T-helper 2 cell treated with Interferon-gamma antibody and Interleukin-4, amounts not matched to agents 5 μg/mL and 100 μg/mL, for 36 hours (primary cell): ENCODE data around the gene NCAPG2.
A peak's percentile ranks its signal among the peaks of the same experiment; 100 is the strongest.

Source experiments
- DNase-seq: peaks from one replicate; pipeline ENCODE4 v3.0.0; 2021; ENCODE audit warnings: low spot score
- H3K27ac Mint-ChIP-seq: one replicate; pipeline ENCODE4 v1.8.0; 2021; ENCODE audit warnings: mild to moderate bottlenecking, mixed read lengths
- H3K27me3 Mint-ChIP-seq: one replicate; pipeline ENCODE4 v1.8.0; 2021; ENCODE audit warnings: low read depth, mixed read lengths
- H3K36me3 Mint-ChIP-seq: one replicate; pipeline ENCODE4 v1.8.0; 2021; ENCODE audit warnings: low read depth, mixed read lengths
- H3K4me1 Mint-ChIP-seq: one replicate; pipeline ENCODE4 v1.8.0; 2021; ENCODE audit warnings: low read depth, mixed read lengths
- H3K4me3 Mint-ChIP-seq: one replicate; pipeline ENCODE4 v1.8.0; 2022; ENCODE audit warnings: mild to moderate bottlenecking, moderate library complexity, mixed read lengths
- H3K9me3 Mint-ChIP-seq: one replicate; pipeline ENCODE4 v1.8.0; 2021; ENCODE audit warnings: mixed read lengths

The NCAPG2 gene

DNA sequence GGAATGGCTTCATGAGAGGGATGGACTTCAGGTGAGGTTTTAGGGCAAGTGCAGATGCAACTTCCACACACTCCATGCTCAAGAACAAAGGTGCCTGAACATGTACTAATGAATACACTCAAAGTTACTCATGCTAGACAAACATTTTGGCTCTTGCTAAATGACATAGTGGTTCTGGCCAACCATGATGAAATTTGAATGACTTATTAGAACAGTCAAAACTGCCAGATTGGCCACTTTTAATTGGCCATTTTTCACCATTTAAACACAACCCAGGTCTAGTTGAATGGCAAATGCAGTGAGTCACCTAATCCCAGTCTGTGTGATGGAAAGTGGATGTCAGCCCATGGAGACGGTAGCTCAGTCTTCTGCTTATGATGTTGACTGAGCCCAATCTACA lies 112.1 kb downstream of the NCAPG2 start:
- DNase-seq = no peak
- H3K4me3 Mint-ChIP-seq = no peak overlapping the region
- H3K27me3 Mint-ChIP-seq = peaks cover 12% of the 10 kb centered on the region
- H3K27ac Mint-ChIP-seq = no peak overlapping the region
- H3K36me3 Mint-ChIP-seq = peaks cover 1% of the 10 kb centered on the region
- H3K9me3 Mint-ChIP-seq = peaks cover 4% of the 10 kb centered on the region
- no peaks in the 10 kb centered on the region for H3K4me1 Mint-ChIP-seq

GRCh38 chr7:158591944-158592343 lies 112.7 kb downstream of the NCAPG2 start:
- Mint-ChIP-seq H3K9me3 (peaks cover 4% of the 10 kb centered on the region), H3K27ac (no peak overlapping the region), H3K27me3 (peaks cover 12% of the 10 kb centered on the region), H3K4me1 (no peaks in the 10 kb centered on the region), H3K36me3 (peaks cover 1% of the 10 kb centered on the region), H3K4me3 (no peak overlapping the region)
- DNase-seq = no peak

DNA sequence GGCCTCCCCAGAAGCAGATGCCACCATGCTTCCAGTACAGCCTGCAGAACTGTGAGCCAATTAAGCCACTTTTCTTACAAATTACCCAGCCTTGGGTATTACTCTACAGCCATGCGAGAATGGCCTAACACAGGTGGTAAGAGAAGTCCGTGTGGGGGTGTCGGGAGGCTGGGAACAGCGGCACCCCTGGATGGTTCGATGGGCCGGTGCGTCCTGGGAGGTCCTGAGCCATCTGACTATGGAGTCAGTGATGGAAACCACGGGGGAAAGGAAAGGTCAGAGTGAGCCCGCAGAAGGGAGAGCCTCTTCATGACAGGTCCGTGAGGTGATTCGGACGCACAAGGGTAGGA lies 114.4 kb downstream of the NCAPG2 start:
- H3K27ac Mint-ChIP-seq = no peak overlapping the region
- H3K4me3 Mint-ChIP-seq = no peak overlapping the region
- H3K27me3 Mint-ChIP-seq = peaks cover 23% of the 10 kb centered on the region
- no peaks in the 10 kb centered on the region for H3K4me1 Mint-ChIP-seq
- H3K9me3 Mint-ChIP-seq = no peaks in the 10 kb centered on the region
- no peaks in the 10 kb centered on the region for H3K36me3 Mint-ChIP-seq
- no peak for DNase-seq

DNA sequence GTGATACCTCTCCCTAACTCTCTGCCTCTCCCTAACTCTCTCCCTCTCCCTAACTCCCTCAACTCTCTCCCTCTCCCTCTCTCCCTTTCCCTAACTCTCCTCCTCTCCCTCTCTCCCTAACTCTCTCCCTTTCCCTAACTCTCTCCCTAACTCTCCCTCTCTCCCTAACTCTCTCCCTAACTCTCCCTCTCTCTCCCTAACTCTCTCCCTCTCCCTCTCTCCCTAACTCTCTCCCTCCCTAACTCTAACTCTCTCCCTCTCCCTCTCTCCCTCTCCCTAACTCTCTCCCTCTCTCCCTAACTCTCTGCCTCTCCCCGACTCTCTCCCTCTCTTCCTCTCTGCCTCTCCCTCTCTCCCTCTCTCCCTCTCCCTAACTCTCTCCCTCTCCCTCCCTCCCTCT lies 115.0 kb downstream of the NCAPG2 start:
- H3K27me3 Mint-ChIP-seq = peaks cover 23% of the 10 kb centered on the region
- no peaks in the 10 kb centered on the region for H3K4me1 Mint-ChIP-seq
- no peak overlapping the region for H3K4me3 Mint-ChIP-seq
- no peaks in the 10 kb centered on the region for H3K9me3 Mint-ChIP-seq
- DNase-seq = no peak
- no peaks in the 10 kb centered on the region for H3K36me3 Mint-ChIP-seq
- no peak overlapping the region for H3K27ac Mint-ChIP-seq

GRCh38 chr7:158588878-158589442 lies 115.6 kb downstream of the NCAPG2 start:
- Mint-ChIP-seq H3K4me1 (no peaks in the 10 kb centered on the region), H3K9me3 (no peaks in the 10 kb centered on the region), H3K27me3 (peaks cover 24% of the 10 kb centered on the region), H3K4me3 (peak overlapping the region; percentile 14), H3K27ac (no peak overlapping the region), H3K36me3 (no peaks in the 10 kb centered on the region)
- no peak for DNase-seq

- peak overlapping the region; percentile 14 for H3K4me3 Mint-ChIP-seq
- H3K27ac Mint-ChIP-seq = no peak overlapping the region
- H3K27me3 Mint-ChIP-seq = peaks cover 24% of the 10 kb centered on the region
- no peaks in the 10 kb centered on the region for H3K4me1 Mint-ChIP-seq
- DNase-seq = no peak
- H3K9me3 Mint-ChIP-seq = no peaks in the 10 kb centered on the region
- H3K36me3 Mint-ChIP-seq = no peaks in the 10 kb centered on the region
These were observed 116.3 kb downstream of the NCAPG2 start for GRCh38 chr7:158588085-158588877.

GRCh38 chr7:158587162-158588084 lies 117.2 kb downstream of the NCAPG2 start, which contains the start of gene PTPRN2:
PTPRN2 (minus strand) TSS chr7:158587823.
- Mint-ChIP-seq H3K9me3 (no peaks in the 10 kb centered on the region), H3K4me1 (no peaks in the 10 kb centered on the region), H3K4me3 (peak within 1 kb of the TSS; percentile 14), H3K27ac (no peak within 1 kb of the TSS), H3K27me3 (peaks cover 24% of the 10 kb centered on the region), H3K36me3 (no peaks in the 10 kb centered on the region)
- DNase-seq = peak; percentile 39

DNA sequence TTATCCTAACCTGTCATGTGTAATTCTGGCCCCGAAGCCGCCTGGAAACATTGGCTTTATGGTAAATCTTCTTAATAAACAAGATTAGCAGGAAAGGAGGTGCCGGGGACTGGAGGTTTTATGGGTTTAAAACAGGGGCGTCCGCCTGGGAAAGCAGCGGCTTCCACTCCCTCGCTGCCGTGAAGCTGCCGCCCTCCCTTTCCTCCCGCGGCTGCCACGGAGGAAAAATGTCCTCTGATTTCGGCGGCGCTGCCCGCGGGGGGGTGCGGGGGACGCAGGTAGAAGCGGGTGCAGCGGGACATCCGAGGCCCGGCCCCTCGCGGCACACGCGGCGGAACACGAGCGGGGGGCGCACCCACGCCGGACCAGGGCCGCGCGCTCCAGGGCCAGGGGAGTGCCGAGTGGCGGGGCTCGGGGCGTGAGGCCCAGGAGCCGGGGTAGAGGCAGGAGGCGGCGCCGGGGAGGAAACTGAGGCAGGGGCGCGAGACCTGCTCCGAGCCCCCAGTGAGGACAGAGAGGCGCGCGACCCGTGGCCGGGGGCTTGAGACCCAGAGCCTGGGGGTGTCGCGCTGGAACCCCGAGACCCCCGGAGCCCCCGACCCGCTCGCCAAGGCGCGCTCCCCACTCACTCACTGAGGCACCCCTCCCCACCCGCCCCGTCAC lies 118.0 kb downstream of the NCAPG2 start:
- no peak overlapping the region for H3K4me3 Mint-ChIP-seq
- no peaks in the 10 kb centered on the region for H3K9me3 Mint-ChIP-seq
- no peaks in the 10 kb centered on the region for H3K4me1 Mint-ChIP-seq
- no peak for DNase-seq
- peaks cover 24% of the 10 kb centered on the region for H3K27me3 Mint-ChIP-seq
- H3K36me3 Mint-ChIP-seq = no peaks in the 10 kb centered on the region
- no peak overlapping the region for H3K27ac Mint-ChIP-seq

DNA sequence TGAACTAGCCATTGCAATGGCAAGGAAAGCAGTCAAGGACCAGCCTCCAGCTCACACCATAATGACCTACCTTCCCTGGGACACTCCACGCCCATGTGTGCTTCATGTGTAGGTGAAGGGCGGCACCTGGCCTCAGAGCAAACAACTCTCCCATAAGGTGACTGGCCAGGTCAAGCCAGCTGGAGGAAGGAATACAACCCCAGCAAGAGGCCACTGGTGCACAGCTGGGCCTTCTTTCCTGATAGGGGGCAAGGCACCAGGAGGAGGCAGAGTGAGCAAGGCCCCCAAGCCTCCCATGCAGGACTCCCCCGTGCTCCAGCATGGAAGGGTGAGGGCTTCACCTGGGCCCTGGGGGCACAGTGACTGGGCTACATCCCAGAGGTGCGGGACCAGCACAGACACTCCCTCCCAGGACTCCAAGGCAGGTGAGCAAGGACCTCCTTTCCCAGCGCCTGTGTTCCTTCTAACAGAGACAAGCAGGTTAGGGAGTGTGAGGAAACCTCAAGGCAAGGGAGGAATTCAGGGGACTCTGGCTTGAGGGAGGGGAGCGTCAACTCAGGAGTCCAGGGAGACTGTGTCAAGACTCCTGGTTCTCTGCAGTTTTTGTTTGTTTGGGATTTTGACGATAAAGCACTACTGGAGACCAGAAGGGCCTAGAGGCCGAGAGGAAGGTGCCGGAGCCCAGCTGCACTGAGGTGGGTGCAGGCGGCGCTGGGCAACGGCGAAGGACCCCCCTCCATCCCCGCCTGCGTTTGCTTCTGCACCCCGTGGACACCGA lies 118.7 kb downstream of the NCAPG2 start:
- H3K27me3 Mint-ChIP-seq = peaks cover 24% of the 10 kb centered on the region

DNA sequence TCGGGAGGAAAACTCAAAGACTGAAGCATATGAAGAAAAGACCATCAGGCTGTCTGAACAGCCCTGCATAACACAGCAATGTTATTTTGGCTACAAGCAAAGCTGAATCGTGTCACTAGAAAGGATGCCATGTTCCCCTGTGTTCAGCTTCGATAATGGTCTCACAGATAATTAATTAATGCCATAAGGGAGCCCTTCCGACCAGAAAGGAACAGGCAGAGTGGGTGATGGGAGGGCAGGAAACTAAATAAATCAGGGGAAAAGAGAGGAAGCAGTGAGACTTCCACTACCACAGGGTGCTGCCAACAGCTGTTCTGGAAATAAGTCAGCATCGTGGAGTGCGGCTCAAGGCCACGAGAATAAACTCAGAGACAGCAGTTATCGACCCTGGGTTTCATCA lies 120.2 kb downstream of the NCAPG2 start:
- Mint-ChIP-seq H3K4me3 (no peak overlapping the region), H3K27ac (no peak overlapping the region), H3K4me1 (no peaks in the 10 kb centered on the region), H3K36me3 (no peaks in the 10 kb centered on the region), H3K27me3 (peaks cover 21% of the 10 kb centered on the region), H3K9me3 (peaks cover 9% of the 10 kb centered on the region)
- no peak for DNase-seq

More for the DNA sequence above, 118.7 kb downstream of the NCAPG2 start:
- H3K4me3 Mint-ChIP-seq = peak overlapping the region; percentile 33
- H3K36me3 Mint-ChIP-seq = no peaks in the 10 kb centered on the region
- H3K9me3 Mint-ChIP-seq = no peaks in the 10 kb centered on the region
- no peak overlapping the region for H3K27ac Mint-ChIP-seq
- H3K4me1 Mint-ChIP-seq = no peaks in the 10 kb centered on the region
- no peak for DNase-seq

DNA sequence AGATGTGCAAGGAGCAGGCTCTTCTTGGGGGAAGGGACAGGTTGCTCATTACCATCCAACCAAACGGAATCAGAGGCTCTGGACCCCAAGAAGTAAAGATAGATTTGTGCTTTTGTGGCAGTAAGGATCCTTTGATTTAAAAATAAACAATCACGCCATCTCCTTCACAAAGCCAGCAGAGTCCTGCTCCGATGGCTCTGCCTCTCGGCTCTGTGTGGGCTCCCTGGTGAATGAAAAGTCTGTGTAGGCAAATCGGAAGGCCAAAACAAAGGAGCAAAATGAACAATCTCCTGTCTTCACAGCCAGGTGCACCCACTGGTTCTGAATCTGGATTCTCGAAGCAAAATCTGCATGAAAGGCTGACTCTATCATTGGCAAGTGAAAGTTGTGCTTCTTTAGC lies 120.8 kb downstream of the NCAPG2 start:
- Mint-ChIP-seq H3K4me3 (no peak overlapping the region), H3K9me3 (peaks cover 12% of the 10 kb centered on the region), H3K27me3 (peaks cover 15% of the 10 kb centered on the region), H3K4me1 (no peaks in the 10 kb centered on the region), H3K27ac (no peak overlapping the region), H3K36me3 (no peaks in the 10 kb centered on the region)
- no peak for DNase-seq

DNA sequence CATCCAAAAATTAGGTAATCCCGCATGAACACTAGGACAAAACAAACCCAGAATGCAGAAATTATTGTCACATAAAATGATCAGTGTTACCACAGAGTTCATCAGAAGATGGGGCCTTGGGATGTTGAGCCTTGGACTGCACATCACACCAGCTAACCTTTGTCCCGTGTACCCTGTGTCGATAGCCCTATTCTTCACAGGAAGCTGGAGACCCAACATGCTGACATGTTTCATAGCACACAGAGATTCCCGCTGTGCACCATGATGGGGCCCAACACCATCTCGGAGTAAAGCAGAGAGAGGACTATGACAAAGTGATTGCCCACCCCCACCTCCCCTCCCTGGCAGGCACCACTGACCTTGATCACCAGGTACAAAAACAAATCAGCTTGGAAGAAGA lies 121.5 kb downstream of the NCAPG2 start:
- H3K4me3 Mint-ChIP-seq = no peak overlapping the region
- H3K27me3 Mint-ChIP-seq = peaks cover 12% of the 10 kb centered on the region
- H3K27ac Mint-ChIP-seq = no peak overlapping the region
- peaks cover 12% of the 10 kb centered on the region for H3K9me3 Mint-ChIP-seq
- no peak for DNase-seq
- H3K36me3 Mint-ChIP-seq = no peaks in the 10 kb centered on the region
- no peaks in the 10 kb centered on the region for H3K4me1 Mint-ChIP-seq

- no peaks in the 10 kb centered on the region for H3K36me3 Mint-ChIP-seq
- H3K27ac Mint-ChIP-seq = no peak overlapping the region
- no peaks in the 10 kb centered on the region for H3K4me1 Mint-ChIP-seq
- no peak overlapping the region for H3K4me3 Mint-ChIP-seq
- H3K9me3 Mint-ChIP-seq = peaks cover 12% of the 10 kb centered on the region
- H3K27me3 Mint-ChIP-seq = peaks cover 12% of the 10 kb centered on the region
- DNase-seq = no peak
These were observed 122.5 kb downstream of the NCAPG2 start for GRCh38 chr7:158582089-158582456.
